Dermis microvascular lymphatic vessel endothelial cell (primary cell): ENCODE measurements around the gene CNTNAP1. TPM values are rescaled to one million over a fixed set of nuclear protein-coding genes. Genes with fewer than 3 reads are reported as not detected.
A peak's percentile ranks its signal among the peaks of the same experiment; 100 is the strongest.
"Not testable (repeated sequence)": the region's sequence is repeated elsewhere in the genome, so short reads cannot be mapped to it uniquely, and the experiment has no call there.

Source experiments
- DNase-seq, 2 donors: peaks; one replicate each; pipeline versions ENCODE4 v3.0.0 to v3.0.0-alpha.2; 2010; ENCODE audit warnings: low read depth in 2 of 2
- total RNA-seq: library from RNA; depleted of rRNA; stranded (reverse); fragments of >200 nt; gene quantifications from 2 replicates; pipeline ENCODE4 v1.2.1, GENCODE V29; 2014

CNTNAP1 gene
- total RNA-seq, 1 donor from 2014 or later = 13.6 TPM

DNA sequence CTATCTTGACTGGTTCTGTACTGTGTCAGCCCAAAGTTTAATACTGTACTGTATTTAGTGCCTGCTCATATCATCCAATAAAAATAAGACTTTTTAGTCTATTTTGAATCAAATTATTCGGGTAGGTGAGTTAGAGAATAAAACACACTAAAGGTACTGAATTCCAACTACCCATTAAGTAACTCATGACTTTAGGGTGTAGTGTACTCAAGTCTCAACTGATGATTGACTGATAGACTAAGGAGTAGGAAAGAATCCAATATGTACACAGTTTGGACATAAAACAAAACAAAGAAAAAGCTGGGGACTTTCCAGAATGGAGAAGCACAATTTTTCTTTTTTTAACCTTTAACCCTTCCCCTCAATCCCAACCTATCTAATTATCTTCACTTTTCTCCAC, 58.4 kb downstream of the CNTNAP1 start:
- no peak for DNase-seq

DNA sequence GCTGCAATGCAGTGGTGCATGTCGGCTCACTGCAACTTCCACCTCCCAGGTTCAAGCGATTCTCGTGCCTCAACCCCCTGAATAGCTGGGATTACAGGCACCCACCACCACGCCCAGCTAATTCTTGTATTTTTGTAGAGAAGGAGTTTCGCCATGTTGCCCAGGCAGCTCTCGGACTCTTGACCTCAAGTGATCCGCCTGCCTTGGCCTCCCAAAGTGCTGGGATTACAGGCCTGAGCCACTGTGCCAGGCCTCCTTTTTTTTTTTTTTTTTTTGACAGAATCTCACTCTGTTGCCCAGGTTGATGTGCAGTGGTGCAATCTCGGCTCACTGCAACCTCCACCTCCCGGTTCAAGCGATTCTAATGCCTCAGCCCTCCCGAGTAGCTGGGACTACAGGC, 60.6 kb downstream of the CNTNAP1 start:
- DNase-seq = not testable (repeated sequence)

DNA sequence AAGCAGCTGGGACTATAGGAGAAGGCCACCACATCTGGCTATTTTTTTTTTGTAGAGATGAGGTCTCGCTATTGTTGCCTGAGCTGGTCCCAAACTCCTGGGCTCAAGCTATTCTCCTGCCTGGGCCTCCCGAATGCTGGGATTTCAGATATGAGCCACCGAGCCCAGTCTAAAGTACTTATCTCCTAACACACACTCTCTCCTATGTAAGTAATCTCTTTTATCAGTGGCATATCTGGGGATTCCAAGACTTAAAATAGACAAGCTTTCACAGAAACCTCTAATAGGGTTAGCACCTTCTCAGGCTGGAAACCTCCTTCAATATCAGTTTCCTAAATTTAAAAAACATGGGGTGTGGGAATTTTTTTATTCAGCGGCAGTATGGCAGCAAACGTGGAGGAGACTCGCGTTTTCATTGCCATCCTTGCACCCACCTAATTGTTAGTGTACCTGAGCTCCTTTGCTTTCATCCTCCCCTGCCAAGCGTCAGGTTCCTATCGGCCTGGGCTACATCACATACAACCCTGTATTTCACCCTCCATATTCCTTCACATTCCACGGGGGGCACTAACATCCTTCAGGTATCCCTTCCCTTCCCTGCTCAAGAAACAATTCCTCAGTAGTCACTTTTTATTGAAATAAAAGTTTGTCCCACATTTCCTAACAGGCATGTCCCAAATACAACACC, 61.4 kb downstream of the CNTNAP1 start:
- peak in 1 of 2 donors; percentile 35 for DNase-seq

DNA sequence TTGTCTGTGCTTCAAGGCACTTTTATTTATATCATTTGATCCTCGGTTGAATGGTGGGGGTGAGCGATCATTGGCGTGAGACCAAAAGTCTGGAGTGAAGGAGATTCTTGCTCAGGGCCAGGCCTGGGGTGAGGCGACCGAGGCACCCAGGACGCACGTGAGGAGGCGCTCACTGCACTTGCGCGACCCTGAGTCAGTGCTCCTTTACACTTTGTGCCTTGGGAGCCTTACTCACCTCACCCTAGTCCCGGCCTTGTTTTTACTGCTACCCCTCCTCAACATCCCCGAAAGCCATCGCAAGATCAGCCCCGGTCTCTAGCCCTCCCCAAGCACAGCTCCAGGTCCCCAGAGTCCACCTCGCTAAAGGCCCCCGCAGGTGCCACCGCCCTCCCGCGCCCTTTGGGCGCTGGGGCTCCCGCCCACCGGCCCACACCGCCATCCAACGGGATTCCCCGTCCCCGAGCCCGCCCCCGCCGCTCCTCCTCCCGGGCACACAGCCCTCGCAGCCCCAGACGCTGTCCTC, 62.0 kb downstream of the CNTNAP1 start:
- DNase-seq = peak in 1 of 2 donors; percentile 80

DNA sequence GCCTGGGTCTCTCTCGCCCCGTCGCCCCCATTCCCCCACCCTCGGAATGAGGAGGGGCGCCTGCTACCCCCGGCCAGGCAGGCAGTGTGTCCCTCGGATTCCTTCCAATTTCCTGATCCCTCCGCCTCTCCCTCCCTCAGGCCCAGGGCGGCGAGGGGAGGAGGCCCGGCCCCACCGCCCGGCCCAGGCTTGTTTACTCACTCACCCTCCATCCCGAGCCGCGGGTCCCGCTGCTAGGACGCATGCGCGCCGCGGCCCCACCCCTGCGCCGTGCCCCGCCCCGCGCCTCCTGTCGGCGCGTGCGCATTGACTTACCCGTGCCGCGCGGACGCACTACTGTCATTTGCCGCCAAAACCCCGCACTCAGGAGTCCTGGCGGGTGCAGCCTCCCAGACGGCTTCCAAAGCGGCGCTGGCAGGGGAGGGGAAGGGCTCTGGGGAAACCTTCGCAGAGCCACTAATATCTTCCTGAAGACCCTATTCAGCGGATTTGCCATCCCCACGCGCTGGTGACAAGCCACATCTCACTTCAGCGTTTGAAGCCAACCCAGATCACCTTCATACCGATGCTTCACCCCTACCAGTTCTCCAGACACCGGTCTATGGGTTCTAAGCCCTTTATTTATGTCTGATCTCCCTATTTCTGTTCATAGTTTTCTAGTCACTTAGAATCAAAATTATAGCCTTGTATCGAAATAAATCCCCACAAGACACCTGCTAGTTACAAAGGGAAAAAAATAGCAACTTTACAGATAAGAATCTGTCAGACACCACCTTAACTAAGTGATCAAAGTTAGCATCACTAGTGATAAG, 62.7 kb downstream of the CNTNAP1 start, which contains the start of gene EZH1:
EZH1 (minus strand) TSS at position 235 of the 812 bp plus-strand sequence. CDS start 16,099 bp downstream, outside the sequence.
- DNase-seq = peak; percentile 72 to 92

DNA sequence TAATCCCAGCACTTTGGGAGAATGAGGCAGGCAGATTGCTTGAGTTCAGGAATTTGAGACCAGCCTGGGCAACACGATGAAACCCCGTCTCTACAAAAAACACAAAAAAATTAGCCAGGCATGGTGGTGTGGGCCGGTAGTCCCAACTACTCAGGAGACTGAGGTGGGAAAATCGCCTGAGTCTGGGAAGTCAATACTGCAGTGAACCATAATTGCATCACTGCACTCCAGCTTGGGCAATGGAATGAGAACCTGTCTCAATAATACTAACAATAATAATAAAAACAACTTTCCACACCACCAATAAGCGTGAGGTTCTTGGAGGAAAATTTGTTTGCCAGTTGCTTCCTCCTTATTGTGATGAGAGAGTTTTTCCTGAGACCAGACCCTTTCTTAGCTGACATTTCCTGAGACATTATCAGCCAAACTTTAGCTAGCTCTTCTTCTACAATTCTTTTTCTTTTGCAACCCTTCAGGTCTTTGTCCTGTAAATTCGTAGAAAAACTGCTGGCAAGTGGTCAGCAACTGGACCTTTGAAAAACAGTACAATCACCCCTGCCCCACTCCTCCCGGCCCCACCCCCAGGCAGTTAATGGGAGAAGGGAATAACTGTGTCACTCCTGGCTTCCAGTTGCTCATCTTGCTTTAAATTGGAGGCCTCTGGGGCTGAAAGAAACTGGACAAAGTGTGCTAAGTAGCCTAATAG, 66.0 kb downstream of the CNTNAP1 start:
- DNase-seq = peak in 1 of 2 donors; percentile 5

DNA sequence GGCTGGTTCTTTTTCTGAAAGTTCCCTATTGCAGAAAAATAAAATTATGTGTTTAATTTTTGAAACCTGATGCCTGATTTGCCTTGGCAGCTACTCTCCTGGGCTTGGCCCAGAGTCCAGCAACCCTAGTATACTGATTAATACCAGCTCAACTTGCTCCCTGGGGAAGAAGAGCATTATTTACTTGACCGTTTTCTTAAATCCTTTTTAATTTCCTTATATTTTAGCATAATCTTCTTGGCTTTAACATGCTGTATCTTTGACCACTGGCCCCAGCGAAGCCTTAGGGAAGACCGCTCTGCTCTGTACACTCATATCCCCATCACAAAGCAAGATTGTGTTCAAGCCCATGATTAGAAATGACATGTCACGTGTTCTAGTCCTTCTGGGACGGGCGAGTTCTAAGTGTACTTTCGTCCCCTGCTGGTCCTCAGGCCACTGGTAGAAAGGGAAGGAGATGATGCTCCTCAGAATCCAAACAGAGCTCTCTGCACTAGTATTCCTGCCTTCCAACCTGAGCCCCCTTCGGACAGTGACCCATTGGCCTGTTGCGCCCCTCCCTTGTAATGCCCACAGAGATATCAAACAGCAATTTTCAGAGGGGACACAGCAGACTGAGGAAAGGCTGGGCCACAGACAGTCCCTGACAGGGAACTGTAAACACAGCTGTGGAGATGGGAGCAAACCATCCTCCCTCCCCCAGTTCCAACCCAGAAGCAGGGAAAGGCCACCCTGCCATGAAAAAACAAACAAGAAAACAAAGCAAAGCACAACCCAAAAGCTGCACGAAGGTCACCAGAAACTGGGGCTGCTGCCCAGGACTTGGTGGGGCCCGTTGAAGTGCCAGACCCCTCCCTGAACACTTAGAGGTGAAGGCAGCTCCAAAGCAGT, 66.8 kb downstream of the CNTNAP1 start:
- DNase-seq = no peak

Other genes with a start within 250 kb of the CNTNAP1 start
- gene ATP6V0A1, start 223.7 kb upstream of the CNTNAP1 start, total RNA-seq = 16.0 and 20.2 TPM in 2 replicates
- 19.3 and 42.9 TPM in 2 replicates for gene NAGLU, start 146.3 kb upstream of the CNTNAP1 start, total RNA-seq
- gene HSD17B1, start 129.6 kb upstream of the CNTNAP1 start, total RNA-seq = 0.38 and 0.39 TPM in 2 replicates
- 9.1 and 12.8 TPM in 2 replicates for gene COASY, start 120.4 kb upstream of the CNTNAP1 start, total RNA-seq
- gene MLX, start 115.4 kb upstream of the CNTNAP1 start, total RNA-seq = 25.4 and 34.6 TPM in 2 replicates
- 2.3 and 2.8 TPM in 2 replicates for gene PSMC3IP, start 104.8 kb upstream of the CNTNAP1 start, total RNA-seq
- 60.7 and 79.3 TPM in 2 replicates for gene RETREG3, start 73.2 kb upstream of the CNTNAP1 start, total RNA-seq
- 21.7 and 23.9 TPM in 2 replicates for gene TUBG1, start 72.8 kb upstream of the CNTNAP1 start, total RNA-seq
- 2.7 and 5.3 TPM in 2 replicates for gene TUBG2, start 23.2 kb upstream of the CNTNAP1 start, total RNA-seq
- 12.5 and 16.6 TPM in 2 replicates for gene PLEKHH3, start 5.5 kb upstream of the CNTNAP1 start, total RNA-seq
- 3.4 and 3.7 TPM in 2 replicates for gene CCR10, start 688 bp upstream of the CNTNAP1 start, total RNA-seq
- gene EZH1, start 62.5 kb downstream of the CNTNAP1 start, total RNA-seq = 9.8 and 11.3 TPM in 2 replicates
- 6.0 and 25.9 TPM in 2 replicates for gene RAMP2, start 78.7 kb downstream of the CNTNAP1 start, total RNA-seq
- gene VPS25, start 90.9 kb downstream of the CNTNAP1 start, total RNA-seq = 39.2 and 48.3 TPM in 2 replicates
- 2.1 and 2.4 TPM in 2 replicates for gene WNK4, start 98.1 kb downstream of the CNTNAP1 start, total RNA-seq
- 60.1 and 67.0 TPM in 2 replicates for gene COA3, start 116.2 kb downstream of the CNTNAP1 start, total RNA-seq
- not detected in 2 replicates for gene CNTD1, start 116.3 kb downstream of the CNTNAP1 start, total RNA-seq
- gene BECN1, start 141.8 kb downstream of the CNTNAP1 start, total RNA-seq = 121 and 128 TPM in 2 replicates
- 58.9 and 60.8 TPM in 2 replicates for gene PSME3, start 150.9 kb downstream of the CNTNAP1 start, total RNA-seq
- gene AOC2, start 162.0 kb downstream of the CNTNAP1 start, total RNA-seq = 0.25 and 0.26 TPM in 2 replicates
- gene AOC3, start 168.7 kb downstream of the CNTNAP1 start, total RNA-seq = 0.26 and 0.89 TPM in 2 replicates
- gene G6PC1, start 218.3 kb downstream of the CNTNAP1 start, total RNA-seq = not detected in 2 replicates